Lung (tissue), 12 donors: Measurements from ENCODE around the gene PRKCE. TPM values are rescaled to one million over a fixed set of nuclear protein-coding genes. Genes with fewer than 3 reads are reported as not detected.

Experiments
- ATAC-seq: fragments of 200-7000 bp; cut with Tn5 transposase; one replicate; pipeline ENCODE4 v1.9.1; 2020; ENCODE audit warnings: moderate number of reproducible peaks; ENCODE audit not compliant: insufficient read depth, low FRiP score
- DNase-seq, 3 donors: peaks; one replicate each; pipeline ENCODE4 v3.0.0-alpha.2; 2013 to 2017
- H3K27ac ChIP-seq, 2 donors: one replicate each; pipeline ENCODE4 v1.5.1; 2013; ENCODE audit warnings: mild to moderate bottlenecking in 2 of 2, moderate library complexity in 2 of 2, control low read depth in 1 of 2, inconsistent platforms in 1 of 2, low read depth in 1 of 2, low read length in 1 of 2
- H3K27me3 ChIP-seq, 3 donors: one replicate each; pipeline ENCODE4 v1.5.1; 2013; ENCODE audit warnings: low read length in 2 of 3; ENCODE audit not compliant: control insufficient read depth in 3 of 3, insufficient read depth in 3 of 3
- H3K36me3 ChIP-seq, 4 donors: one replicate each; pipeline ENCODE4 v1.5.1; 2013; ENCODE audit warnings: low read length in 4 of 4, mild to moderate bottlenecking in 1 of 4, moderate library complexity in 1 of 4; ENCODE audit not compliant: control insufficient read depth in 4 of 4, insufficient read depth in 4 of 4
- H3K4me1 ChIP-seq, 5 donors: one replicate each; pipeline ENCODE4 v1.5.1; 2013; ENCODE audit warnings: low read length in 5 of 5, mild to moderate bottlenecking in 2 of 5, moderate library complexity in 1 of 5; ENCODE audit not compliant: control insufficient read depth in 5 of 5, insufficient read depth in 5 of 5
- H3K4me3 ChIP-seq: one replicate; pipeline ENCODE4 v1.5.1; 2013; ENCODE audit warnings: mild to moderate bottlenecking, control low read depth, moderate library complexity
- H3K9ac ChIP-seq, 2 donors: one replicate each; pipeline ENCODE4 v1.5.1; 2013; ENCODE audit warnings: low read length in 2 of 2, control low read depth in 1 of 2; ENCODE audit not compliant: insufficient read depth in 1 of 2
- H3K9me3 ChIP-seq, 4 donors: one replicate each; pipeline ENCODE4 v1.5.1; 2013; ENCODE audit warnings: low read length in 3 of 4, mild to moderate bottlenecking in 1 of 4, moderate library complexity in 1 of 4; ENCODE audit not compliant: control insufficient read depth in 4 of 4, insufficient read depth in 3 of 4
- CTCF ChIP-seq: IDR thresholded peaks from 2 replicates; pipeline ENCODE4 v1.5.1; 2012; ENCODE audit warnings: mild to moderate bottlenecking; ENCODE audit errors: control extremely low read depth, extremely low read depth
- WGBS, 2 donors: extraction: QIAGEN DNeasy Blood & Tissue Kit; methylation state at CpG; one replicate each; pipeline ENCODE4 v1.1.7; 2013; 5-methylcytosine and 5-hydroxymethylcytosine counted together
- polyA plus RNA-seq, 2 donors: library from polyadenylated mRNA; stranded (reverse); fragments of 200-250 nt; gene quantifications; one replicate each; pipeline ENCODE4 v1.2.1, GENCODE V29; 2013
- total RNA-seq, 2 donors: library from RNA; depleted of rRNA in 1 of 2; stranded (reverse); fragments of >200 nt in 1 of 2; gene quantifications; one replicate each; pipeline ENCODE4 v1.2.1, GENCODE V29; 2014 to 2021
- donor health status: control.
- donor health status: control.
- donor health status: Bipolar disorder and iron deficiency.
- donor health status: healthy.
- donor health status: DM: yes; HTN: yes; CAD: no.

The PRKCE gene
- total and polyA plus RNA-seq, 4 donors: 12.5 to 82.2 (median 32.1) TPM

- H3K27me3 ChIP-seq: no peaks in the 10 kb centered on the region
- ATAC-seq (no peak), DNase-seq (peak; percentile 90 to 96 (median 96))
- no peaks in the 10 kb centered on the region for H3K9me3 ChIP-seq
- peaks cover 10 to 49% (median 29%) of the 10 kb centered on the region in 5 donors for H3K4me1 ChIP-seq
- WGBS, 2 donors: 71 to 79% methylated on average over 7 of the region's 7 CpGs
- no peak for TF ChIP-seq CTCF
- peak overlapping the region; percentile 20 to 45 for H3K27ac ChIP-seq
- no peaks in the 10 kb centered on the region for H3K36me3 ChIP-seq
- no peak overlapping the region for H3K9ac ChIP-seq
- no peak overlapping the region for H3K4me3 ChIP-seq
Measured at GRCh38 chr2:45922577-45922988, 271.1 kb downstream of the PRKCE start.

- no peak for TF ChIP-seq CTCF
- no peak for ATAC-seq
- H3K4me3 ChIP-seq: no peak overlapping the region
- peak; percentile 44 to 65 (median 49) for DNase-seq
- H3K9me3 ChIP-seq: no peaks in the 10 kb centered on the region
- H3K27ac ChIP-seq: peak overlapping the region in 1 of 2 donors; percentile 82
- H3K36me3 ChIP-seq: no peaks in the 10 kb centered on the region
- no peaks in the 10 kb centered on the region for H3K27me3 ChIP-seq
- 71 to 75% methylated on average over 3 of the region's 3 CpGs for WGBS, 2 donors
- no peak overlapping the region for H3K9ac ChIP-seq
- peaks cover 10 to 59% (median 26%) of the 10 kb centered on the region in 5 donors for H3K4me1 ChIP-seq
Measured at GRCh38 chr2:45923701-45924100, 272.2 kb downstream of the PRKCE start.

- Histone ChIP-seq H3K4me3 (no peak overlapping the region), H3K27ac (no peak overlapping the region), H3K9ac (no peak overlapping the region), H3K27me3 (no peaks in the 10 kb centered on the region), H3K9me3 (no peaks in the 10 kb centered on the region), H3K4me1 (peaks cover 14 to 66% (median 19%) of the 10 kb centered on the region in 5 donors), H3K36me3 (no peaks in the 10 kb centered on the region)
- no peak for TF ChIP-seq CTCF
- no peak for DNase-seq
- WGBS, 2 donors: 82 to 84% methylated on average over 4 of the region's 4 CpGs
- no peak for ATAC-seq
Measured at GRCh38 chr2:45925026-45925425, 273.6 kb downstream of the PRKCE start.
